KOPT-K1 (cell line): ENCODE measurements around the gene GPHN.

Source experiments
- H3K27ac ChIP-seq: fragments of 200-600 bp; sonication (generic); 2 replicates; pipeline ENCODE4 v1.5.1; 2016; ENCODE audit warnings: antibody characterized with exemption, mild to moderate bottlenecking, low read depth, low read length; ENCODE audit not compliant: poor library complexity, severe bottlenecking
- H3K36me3 ChIP-seq: fragments of 200-600 bp; sonication (generic); 2 replicates; pipeline ENCODE4 v1.5.1; 2017; ENCODE audit warnings: antibody characterized with exemption, mild to moderate bottlenecking, low read length, moderate library complexity; ENCODE audit not compliant: insufficient read depth
- H3K9me3 ChIP-seq: fragments of 200-600 bp; sonication (generic); 2 replicates; pipeline ENCODE4 v1.5.1; 2017; ENCODE audit warnings: antibody characterized with exemption, low read length, mild to moderate bottlenecking; ENCODE audit not compliant: insufficient read depth, poor library complexity, severe bottlenecking

Gene GPHN

GRCh38 chr14:67071506-67071905 lies 563.6 kb downstream of the GPHN start:
- Histone ChIP-seq H3K9me3 (no peaks in the 10 kb centered on the region), H3K36me3 (no peaks in the 10 kb centered on the region), H3K27ac (no peak overlapping the region)

- H3K36me3 ChIP-seq, result no peaks in the 10 kb centered on the region
- H3K9me3 ChIP-seq, result no peaks in the 10 kb centered on the region
- no peak overlapping the region for H3K27ac ChIP-seq
Observed at GRCh38 chr14:67077921-67078320, 570.0 kb downstream of the GPHN start.

- H3K27ac ChIP-seq, result no peak overlapping the region
- no peaks in the 10 kb centered on the region for H3K9me3 ChIP-seq
Observed at GRCh38 chr14:67079846-67080245, 571.9 kb downstream of the GPHN start.

GRCh38 chr14:67108230-67108629 lies 600.3 kb downstream of the GPHN start:
- Histone ChIP-seq H3K9me3 (peaks cover 22% of the 10 kb centered on the region), H3K36me3 (no peaks in the 10 kb centered on the region), H3K27ac (no peak overlapping the region)

More at GRCh38 chr14:67079846-67080245, 571.9 kb downstream of the GPHN start:
- H3K36me3 ChIP-seq, result no peaks in the 10 kb centered on the region

- H3K27ac ChIP-seq, result no peak overlapping the region
- H3K36me3 ChIP-seq, result no peaks in the 10 kb centered on the region
- H3K9me3 ChIP-seq, result peaks cover 18% of the 10 kb centered on the region
Observed at GRCh38 chr14:67111022-67111421, 603.1 kb downstream of the GPHN start.

DNA sequence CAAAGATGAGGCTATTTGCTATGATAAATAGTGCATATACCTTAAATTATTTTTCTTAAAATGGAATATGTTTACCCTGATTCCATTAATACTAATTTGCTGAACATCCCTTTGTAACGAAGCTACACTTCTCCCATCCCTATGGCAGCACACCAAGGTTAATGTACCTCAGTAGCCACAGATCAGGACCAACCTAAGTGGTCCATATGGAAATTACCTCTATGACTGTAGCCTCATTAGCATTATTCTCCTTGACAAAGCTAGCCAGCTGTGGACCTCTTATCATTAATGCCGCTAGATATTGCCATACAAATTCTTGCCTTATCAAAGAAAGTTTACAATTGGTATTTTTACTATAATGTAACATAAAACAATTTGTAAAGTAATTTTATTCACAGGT lies 604.4 kb downstream of the GPHN start:
- no peaks in the 10 kb centered on the region for H3K36me3 ChIP-seq
- no peak overlapping the region for H3K27ac ChIP-seq
- peaks cover 5% of the 10 kb centered on the region for H3K9me3 ChIP-seq

DNA sequence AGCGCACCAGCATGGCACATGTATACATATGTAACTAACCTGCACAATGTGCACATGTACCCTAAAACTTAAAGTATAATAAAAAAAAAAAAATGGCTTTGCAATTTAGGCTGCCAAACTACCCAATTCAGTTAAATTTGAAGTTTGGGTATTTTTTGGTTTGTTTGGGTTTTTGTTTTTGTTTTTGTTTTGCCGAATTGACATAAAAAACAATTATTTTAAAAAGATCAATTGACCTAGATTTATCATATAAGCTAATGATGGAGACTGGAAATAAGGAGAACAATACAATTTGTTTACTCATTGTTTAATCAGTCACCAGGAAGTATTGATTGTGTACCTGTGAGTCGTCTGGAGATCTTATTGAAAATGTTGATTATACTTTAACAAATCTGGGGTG lies 619.2 kb downstream of the GPHN start:
- H3K27ac ChIP-seq, result no peak overlapping the region
- H3K36me3 ChIP-seq, result no peaks in the 10 kb centered on the region
- no peaks in the 10 kb centered on the region for H3K9me3 ChIP-seq

DNA sequence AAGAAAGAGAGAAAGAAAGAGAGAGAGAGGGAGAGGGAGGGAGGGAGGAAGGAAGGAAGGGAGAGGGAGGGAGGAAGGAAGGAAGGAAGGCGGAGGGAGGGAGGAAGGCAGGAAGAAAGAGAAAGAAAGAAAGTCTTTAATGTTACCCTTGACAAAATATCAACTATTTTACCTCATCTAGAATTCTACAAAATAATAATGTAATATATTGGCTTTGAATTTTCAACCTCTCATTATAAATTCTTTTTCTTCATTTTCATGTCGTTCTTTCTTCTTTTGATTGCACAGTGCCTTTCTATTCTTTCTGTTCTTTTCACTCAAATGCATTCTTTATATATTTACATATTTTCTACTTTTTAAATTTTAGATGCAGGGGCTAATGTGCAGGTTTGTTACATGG lies 621.8 kb downstream of the GPHN start:
- Histone ChIP-seq H3K36me3 (no peaks in the 10 kb centered on the region), H3K9me3 (no peaks in the 10 kb centered on the region), H3K27ac (no peak overlapping the region)

DNA sequence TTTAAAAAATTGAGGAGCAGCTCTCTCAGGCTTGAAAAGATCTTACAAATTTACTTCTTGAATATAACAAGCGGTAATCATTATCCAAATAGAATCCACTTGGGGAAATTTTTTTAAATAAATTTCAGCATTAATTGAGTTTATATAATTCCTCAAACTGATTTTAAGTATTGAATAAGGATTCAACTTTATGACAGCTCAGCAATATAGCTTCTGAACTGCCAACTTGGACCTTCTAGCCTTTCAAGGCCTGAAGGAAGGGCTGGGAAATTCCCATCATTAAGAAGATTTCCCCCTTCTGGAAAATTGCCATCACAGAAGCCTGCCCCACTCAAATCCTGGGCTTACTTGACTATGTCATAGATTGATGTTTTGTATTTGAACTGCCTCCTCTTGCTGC lies 623.7 kb downstream of the GPHN start:
- Histone ChIP-seq H3K36me3 (no peaks in the 10 kb centered on the region), H3K9me3 (no peaks in the 10 kb centered on the region), H3K27ac (no peak overlapping the region)

DNA sequence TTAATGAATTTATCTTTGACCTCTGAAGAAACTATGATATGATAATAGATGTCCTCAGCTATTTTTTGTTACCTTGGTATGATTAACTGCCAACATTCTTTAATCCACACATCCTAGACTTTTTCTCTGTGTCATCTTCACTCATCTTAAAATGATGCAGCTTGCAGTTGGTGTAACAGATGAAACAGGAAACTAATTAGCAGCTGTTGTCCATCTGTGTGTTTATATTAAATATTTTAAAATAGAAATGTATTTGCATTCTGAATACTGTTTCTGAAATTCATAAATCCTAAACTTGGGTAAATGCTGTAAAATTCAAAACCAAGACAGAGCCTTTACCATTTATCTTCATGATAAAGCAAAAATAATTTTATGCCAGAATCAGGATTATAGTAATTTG lies 625.2 kb downstream of the GPHN start:
- H3K27ac ChIP-seq, result no peak overlapping the region
- no peaks in the 10 kb centered on the region for H3K36me3 ChIP-seq

DNA sequence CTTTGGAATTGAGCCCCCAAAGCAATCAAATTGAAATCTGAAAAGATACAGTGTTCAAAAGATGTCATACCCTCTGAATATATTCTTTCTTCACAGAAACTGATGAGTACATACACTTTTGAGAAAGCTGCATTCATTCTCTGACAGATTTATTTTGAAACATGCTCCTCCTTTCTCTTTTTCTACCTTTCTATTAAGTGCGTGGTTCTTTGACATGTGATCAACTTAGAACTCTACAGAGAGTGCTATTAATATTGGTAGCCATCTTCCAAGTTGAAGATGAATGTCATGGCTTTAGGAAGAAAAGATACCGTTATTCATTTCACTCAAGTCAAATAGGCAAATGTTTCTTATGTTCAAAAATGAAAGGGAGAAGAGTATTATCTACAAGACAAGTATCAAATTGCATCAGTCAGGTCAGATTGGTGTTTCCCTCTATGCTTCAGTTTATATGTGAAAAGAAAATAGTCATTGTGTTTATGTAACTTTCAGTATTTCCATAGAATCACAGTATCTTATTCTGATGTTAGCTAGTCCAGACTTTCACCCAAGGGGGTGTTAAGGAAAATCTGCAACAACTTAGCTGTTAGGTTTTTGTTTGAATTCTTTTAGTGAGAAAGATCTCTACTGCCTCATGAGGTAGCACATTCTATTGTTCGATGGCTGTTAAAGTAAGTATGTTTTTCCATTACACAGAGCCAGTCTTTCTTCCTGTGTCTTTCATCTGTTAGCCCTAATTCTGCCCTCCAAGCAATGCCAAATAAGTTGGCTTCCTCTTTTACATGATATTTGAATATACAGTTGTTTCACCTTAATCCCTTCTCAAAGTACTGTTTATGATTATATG lies 625.9 kb downstream of the GPHN start:
- Histone ChIP-seq H3K9me3 (no peaks in the 10 kb centered on the region), H3K36me3 (no peaks in the 10 kb centered on the region), H3K27ac (no peak overlapping the region)

More for the DNA sequence above, 625.2 kb downstream of the GPHN start:
- H3K9me3 ChIP-seq, result no peaks in the 10 kb centered on the region

GRCh38 chr14:67137744-67138371 lies 629.9 kb downstream of the GPHN start:
- H3K36me3 ChIP-seq, result no peaks in the 10 kb centered on the region
- H3K27ac ChIP-seq, result no peak overlapping the region
- no peaks in the 10 kb centered on the region for H3K9me3 ChIP-seq

DNA sequence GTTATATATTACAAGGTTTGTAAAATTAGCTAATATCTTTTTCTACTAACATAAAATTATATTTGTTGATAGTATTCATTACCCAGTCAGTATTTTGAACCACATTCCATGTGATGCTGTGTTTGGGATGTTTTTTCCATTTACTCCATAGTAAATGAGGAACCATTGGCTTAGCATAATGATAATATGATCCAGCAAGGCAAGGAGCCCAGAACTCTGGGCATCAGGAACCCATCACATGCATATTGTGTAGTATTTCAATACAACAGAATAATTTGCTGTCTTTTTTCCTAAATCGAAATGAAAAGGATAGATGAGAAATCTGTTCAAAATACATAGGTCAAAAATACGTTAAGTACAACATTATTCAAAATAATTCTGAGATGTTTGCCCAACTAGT lies 632.6 kb downstream of the GPHN start:
- Histone ChIP-seq H3K36me3 (no peaks in the 10 kb centered on the region), H3K27ac (no peak overlapping the region), H3K9me3 (no peaks in the 10 kb centered on the region)

DNA sequence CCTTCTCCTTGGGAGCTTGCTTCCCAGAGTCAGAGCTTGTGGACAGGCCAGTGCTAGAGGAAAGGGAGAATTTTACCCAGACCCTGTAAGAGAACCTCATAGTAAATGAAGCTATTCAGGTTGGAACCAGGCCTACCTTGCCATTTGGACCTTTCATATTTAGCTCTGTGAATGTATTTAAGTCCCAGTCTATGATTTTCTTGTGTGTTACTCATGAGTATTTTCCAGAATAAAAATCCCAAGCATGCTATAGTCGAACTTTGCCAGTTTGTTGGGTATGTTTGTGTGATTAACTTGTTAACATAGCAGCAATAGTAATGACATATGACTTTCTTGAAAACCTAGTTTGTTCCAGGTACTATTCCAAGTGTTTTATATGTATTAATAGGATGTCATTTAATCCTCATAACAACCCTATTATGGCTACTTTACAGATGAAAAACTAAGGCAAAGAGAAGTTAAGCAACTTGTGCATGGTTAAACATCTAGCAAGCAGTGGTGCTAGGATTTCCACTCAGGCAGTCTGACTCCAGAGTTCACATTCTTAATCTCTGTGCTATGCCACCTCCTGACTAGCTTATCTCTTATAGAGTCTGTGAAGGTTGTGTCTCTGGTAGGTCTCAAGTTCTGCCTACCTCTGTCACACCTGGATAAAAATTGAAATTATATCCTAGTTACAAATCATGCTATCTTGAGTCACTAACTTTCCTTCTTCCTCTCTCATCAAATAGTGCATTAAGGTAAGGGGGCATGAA lies 633.4 kb downstream of the GPHN start:
- H3K27ac ChIP-seq, result no peak overlapping the region
- H3K36me3 ChIP-seq, result no peaks in the 10 kb centered on the region
- no peaks in the 10 kb centered on the region for H3K9me3 ChIP-seq

DNA sequence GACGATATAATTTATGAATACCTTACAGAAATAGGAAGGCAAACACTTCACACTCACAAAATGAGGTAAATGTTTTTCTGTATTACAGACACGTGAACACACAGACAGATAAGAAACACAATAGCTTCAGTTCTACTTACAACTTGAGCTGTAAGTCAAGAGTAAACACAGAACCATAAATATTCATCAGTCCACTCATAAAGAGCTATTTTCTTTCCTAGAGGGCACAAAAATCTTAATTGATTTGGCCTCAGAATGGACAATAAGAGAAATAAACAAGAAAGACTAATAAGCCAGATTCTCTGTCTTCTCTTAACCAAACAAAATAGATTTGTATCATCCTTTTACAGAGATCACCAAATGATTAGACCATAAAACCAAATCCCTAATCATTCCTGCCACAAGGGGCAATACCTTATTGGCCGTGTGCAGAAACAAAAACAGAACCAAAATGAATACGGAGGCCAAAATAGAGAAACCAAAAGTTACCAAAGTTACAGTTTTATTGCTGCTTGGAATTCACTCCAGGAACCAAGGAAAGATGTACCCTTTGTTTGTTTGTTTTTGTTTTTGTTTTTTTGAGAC lies 643.2 kb downstream of the GPHN start:
- Histone ChIP-seq H3K9me3 (no peaks in the 10 kb centered on the region), H3K36me3 (no peaks in the 10 kb centered on the region), H3K27ac (no peak overlapping the region)
